NCI-H2196 (cell line): ENCODE data around the gene H19.

ENCODE experiments used
- DNase-seq: peaks from one replicate; lab custom pipeline; 2025; ENCODE audit not compliant: unreplicated experiment; lab: John Stamatoyannopoulos, UW

Gene H19

DNA sequence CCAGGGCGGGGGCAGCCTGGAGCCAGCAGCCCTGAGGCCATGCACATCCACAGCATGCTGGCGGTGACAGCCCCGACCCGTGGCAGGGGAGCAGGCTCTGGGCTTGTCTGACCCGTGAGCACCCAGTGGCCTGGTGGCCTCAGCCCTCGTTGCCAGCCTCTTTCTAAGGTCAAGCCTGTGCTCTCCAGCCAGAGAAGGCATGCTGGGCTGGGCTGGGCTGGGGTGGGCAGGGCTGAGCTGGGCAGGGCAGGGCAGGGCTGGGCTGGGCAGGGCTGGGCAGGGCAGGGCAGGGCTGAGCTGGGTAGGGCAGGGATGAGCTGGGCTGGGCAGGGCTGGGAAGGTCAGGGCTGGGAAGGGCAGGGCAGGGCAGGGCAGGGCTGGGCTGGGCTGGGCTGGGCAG, 10.6 kb downstream of the H19 start:
- no peak for DNase-seq

DNA sequence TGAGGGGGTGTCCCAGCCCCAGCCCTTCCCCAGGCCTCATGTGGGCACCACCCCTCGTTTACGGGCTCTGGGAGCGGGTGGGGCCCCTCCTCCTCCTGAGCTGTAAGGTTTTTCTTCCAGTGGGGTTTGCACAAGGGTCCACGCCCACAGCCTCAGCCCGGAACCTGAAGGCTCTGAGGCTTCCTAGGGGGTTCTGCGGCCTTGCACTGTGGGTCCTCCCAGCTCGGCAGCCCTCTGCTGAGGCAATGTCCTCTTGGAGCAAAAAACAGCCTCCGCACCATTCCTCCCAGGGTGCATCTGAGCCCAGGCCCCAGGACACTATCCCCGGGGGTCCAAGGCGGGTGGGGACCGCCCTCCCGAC, 14.1 kb downstream of the H19 start:
- no peak for DNase-seq

DNA sequence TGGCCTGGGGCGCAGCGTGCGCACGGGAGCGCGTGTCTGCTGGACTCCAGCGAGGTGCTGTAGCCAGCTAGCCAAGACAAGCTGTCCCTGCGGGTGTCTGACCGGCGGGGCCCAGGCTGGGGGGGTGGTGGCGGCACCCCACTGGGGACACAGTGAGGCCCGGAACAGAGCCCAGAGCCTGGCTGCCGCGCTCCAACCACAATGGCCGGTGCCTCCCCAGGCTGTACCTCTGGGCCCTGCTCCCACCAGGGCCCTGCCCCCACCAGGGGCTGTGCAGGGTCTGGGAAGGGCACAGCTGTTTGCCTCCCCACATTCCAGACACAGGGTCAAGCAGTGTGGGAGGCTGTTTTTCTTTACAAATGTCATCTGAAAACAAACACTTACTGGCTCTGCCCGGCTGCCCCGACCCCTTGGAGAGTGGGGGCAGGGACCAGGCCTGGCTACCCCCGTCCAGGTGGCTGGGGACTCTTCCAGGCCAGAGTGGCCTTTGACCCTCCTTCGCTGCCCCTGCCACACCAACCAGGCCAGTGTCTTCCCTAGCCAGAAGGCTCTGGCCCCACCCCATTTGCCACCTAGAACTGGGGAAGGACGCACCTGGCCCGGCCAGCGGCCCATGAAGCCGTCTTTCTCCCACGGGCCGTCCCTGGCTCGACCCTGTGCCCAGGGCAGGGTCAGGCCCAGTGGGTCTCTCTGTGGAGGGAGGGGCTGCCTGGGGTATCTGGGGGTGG, 14.6 kb downstream of the H19 start:
- DNase-seq, result no peak

DNA sequence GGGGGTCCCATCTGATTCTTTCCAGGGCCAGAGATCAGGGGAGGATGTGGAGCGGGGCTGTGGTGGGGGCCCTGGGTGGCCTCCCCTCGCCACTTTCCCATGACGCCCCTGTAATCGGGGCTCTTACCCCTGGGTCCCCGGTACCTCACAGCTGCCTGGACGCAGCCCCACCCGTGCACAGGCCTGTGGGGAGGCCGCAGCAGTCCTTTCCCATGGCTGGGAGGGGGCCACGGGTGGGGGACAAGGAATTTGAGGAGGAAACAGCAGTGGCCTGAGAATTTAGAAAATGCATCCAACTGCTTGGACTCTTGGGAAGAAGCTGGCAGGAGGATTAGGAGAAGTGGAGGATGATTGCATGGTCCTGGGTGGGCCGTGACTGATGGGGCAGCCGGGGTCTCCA, 18.0 kb downstream of the H19 start:
- no peak for DNase-seq

DNA sequence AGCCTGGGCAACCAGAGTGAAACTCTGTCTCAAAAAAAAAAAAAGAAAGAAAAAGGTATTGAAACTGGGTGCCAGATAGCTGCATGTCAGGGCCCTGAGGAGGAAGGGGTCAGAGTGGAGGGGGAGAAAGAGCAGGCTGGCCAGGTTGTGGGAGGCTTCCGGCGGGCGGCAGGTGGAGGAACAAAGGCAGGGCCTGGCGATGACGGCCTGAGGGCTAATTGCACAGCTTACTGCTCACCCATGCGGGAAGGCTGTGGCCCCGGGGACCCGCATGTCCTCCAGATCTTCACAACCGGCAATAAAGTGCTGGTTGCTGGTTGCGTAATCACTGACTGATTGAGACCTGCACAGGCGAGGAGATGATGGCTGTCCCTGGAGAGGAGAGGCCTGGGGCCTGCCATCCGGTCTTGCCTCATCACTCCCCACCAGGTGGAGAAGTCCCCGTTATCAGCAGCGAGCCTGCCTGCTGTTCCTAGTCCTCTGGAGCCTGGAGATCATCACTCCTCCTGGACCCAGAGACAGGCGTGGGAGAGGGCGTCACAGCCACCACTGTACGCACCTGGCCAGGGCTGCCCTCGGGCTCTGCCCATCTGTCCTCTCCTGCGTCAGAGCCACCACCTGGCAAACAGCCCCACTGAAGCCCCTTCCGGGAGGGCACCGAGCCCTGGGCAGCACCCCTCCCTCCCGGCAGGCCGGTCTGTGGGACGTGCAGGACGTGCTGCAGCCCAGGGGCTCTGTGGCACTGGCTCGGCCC, 18.7 kb downstream of the H19 start:
- DNase-seq, result no peak

DNA sequence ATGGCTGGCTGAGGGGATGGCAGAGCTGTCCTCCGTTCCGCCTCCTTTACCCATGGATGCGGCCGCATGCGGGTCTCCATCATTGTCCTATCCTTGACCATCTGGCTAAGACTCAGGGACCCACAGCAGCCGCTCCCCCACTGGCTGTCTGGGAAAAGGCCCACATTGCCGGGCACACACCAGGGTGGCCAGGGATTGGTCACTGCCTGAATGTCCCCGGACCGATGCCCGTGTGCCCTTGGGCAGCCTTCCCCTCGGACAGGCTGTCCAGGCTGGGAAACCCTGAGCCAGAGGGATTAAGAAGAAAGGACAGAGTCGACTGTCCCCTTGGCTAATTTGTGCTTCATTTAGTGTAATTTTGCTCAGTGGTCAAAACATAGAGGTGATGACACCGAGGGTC, 22.5 kb downstream of the H19 start:
- DNase-seq, result no peak

DNA sequence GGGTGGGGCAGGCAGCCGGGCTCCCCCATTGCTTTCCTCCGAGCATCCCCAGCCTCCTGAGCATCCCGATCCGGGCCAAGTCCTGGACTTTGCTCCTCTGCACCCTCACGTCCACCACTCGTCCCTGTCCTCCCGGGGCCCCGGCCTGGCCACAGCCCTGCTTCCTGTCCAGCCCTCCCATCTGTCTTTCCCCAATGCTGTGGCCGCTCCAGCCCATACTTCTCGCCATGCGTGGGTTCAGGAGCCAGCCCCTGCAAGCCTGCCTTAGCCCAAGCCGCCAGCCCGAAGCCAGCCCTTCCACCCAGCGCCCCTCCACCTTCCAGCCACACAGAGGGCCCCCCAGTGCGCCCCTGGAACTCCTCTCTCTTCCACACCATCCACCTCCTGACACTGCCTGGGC, 26.7 kb downstream of the H19 start:
- no peak for DNase-seq

DNA sequence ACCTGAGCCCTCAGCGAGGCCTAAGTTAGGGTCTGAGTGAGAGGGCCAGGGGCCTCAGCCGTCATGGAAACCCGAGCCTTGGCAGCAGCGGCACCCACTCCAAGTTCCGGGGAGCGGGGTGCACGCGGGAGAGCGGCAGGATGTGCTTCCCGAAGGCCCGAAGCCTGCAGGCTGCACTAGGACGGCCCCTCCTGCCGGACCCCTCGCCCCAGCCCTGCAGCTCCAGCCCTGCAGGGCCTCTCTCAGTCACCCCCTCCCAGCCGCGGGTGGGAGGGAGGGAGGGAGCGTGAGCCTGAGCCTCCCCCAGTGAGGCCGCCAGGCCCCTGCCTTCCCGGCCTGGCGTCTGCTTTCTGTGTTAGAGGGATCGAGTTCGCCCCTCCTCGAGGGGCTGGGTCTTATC, 27.9 kb downstream of the H19 start:
- no peak for DNase-seq

DNA sequence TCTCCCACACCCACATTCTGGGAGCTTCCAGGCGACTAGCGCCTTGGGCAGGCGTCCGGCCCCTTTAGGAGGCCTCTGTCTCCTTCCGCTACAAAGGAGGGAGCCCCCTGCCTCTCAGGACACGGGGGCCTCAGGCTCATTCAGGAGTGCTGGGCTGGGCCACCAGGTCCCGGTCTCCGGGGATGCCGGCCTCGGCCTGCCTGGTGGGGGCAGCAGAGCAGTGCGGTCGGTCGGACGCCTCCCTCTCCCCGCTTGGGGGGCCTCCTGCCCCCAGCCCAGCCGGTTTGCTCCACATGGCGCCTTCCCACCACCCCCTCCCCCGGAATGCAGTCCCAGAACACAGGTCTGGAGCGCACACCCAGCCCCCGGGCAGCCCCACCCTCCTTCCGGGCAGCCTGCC, 28.6 kb downstream of the H19 start:
- no peak for DNase-seq

DNA sequence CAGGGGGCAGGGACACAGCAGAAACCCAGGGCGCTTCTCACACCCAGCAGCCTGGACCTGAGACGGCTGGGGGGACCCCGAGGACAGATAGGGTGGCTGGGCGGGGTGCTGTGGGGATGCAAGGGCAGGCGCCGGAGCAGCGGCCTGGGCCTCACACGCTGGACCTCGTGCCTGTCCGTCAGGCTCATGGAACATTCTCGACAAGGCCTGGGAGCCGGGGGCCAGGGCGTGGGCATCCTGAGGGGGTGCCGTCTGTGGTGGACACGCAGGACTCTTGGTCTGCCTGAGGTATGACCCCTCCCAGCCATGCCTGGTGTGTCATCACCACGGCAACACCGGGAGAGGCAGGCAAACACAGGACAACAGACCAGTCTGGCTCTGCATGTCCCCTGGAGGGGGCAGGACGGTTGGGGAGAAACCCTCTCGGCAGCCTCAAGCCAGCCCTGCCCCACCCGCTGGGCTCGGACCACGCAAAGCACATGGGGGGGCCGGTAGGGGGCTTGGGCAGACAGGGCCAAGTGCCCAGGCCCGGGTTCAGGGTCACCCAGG, 29.1 kb downstream of the H19 start:
- no peak for DNase-seq

DNA sequence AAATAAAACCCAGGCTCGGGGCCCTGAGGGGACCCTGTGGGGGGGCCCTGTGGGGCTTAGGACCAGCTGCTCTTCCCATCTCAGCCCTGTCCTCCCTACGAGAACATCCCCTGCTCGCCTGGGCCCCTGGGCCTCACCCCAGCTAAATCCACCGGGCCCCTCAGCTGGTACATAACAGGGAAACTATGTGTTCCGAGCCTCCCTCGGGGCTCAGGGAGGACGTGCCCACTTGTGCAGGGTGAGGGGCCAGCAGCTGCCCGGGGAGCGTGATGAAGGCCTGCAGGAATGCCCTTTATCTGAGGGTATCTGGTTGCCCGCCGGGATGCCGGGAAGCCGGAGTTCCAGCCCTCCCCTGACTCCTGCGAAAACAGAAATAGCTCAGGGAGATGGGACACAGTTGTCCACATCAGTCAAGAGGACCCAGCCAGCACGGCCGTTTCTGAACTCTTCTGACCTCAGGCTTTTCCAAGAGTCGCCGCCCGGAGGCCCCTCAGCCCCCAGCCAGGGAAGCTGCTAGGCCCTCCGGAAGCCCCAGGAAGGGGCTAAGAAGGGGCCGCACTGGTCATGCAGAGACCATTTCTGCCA, 29.9 kb downstream of the H19 start:
- DNase-seq, result no peak

DNA sequence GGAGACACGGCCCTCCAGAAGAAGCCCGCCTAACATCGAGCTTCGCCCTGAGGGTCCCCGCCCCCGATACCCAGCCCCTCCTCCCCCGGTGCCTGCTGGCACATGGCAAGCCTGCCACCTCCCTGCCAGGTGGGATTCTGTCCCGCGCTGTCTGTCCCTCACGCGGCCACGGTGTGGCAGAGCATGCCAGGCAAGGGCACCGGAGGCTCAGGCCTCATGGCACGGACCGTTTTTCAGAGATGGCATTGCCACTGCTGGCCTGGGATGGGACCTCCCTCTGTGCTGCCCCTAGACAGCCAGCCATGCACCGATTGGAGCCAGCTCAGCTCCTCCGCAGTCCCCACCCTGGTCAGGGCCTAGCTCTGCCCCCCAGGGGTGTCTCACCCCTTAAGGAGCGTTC, 31.1 kb downstream of the H19 start:
- no peak for DNase-seq

DNA sequence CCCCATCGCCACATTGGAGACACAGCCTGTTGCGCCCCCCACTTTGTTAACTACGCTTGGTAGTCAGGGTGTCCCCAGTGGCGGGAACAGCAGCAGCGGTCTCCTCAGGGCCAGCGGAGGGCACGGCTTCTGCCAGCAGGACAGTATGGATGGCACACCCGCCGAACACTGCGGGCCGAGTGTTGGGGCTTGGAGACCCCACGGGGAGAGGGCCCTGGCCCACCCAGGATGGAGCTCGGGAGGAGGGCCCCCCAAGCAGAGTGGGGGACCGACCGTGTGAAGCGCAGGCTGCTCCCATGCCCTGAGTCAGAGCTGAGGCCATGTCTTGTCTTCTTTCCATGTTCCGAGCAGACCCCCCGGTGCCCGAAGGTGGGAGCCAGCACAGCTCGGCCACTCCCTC, 32.7 kb downstream of the H19 start:
- DNase-seq, result no peak

DNA sequence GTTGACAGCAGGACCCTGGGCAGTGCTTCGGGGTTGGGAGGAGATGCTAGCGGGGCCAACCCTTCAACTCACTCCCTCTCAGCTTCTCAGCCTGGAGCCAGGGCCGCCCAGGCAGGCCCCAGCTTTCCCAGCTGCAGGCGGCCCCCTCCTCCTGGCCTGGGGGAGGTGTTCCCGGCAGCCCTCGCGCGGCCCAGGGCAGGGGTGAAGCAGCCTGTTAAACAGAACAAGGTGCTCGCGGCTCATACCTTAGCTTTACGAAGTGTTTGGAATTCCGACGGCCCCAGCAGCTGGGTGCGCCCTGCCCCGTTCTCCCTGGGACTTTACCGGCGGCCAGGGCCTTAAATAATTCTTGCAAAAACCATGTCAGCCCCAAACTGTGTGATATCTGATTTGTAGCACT, 33.3 kb downstream of the H19 start:
- DNase-seq, result no peak

DNA sequence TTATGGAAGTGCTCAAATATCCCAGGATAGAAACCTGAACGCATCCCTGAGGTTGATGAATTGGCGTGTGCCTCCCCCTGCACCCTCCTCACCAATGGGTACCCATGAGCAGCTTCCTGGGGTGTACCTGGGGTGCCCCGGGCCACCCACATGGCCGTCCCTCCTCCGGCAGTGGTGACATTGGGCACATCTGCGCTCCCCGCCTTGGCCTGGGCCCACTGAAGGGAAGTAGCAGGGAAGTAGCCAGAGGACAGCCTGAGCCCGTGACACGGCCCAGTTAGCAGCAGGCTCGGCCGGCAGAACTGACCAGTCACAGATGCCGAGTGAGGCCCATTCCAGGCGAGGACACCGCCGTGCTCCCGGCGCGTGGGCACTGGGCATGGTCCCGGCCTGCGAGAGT, 33.8 kb downstream of the H19 start:
- DNase-seq, result no peak

DNA sequence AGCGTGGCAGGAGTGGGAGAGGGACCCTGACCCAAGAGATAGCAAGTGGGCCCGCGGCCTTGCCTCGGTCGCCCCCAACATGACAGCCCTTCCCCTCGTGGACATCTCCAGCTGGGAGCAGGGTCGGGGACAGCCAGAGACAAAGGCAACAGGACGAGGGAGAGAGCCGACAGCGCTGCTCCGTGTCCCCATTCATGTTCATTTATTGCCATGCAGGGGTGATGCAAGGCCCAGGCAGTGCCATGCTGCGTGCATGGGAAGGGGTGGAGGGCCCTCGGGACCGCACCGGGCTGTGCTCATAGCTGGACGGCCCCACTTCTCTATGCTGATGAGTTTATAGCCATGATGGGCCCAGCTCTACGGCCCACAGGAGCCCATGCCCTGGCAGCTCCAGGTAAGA, 37.9 kb downstream of the H19 start:
- no peak for DNase-seq

DNA sequence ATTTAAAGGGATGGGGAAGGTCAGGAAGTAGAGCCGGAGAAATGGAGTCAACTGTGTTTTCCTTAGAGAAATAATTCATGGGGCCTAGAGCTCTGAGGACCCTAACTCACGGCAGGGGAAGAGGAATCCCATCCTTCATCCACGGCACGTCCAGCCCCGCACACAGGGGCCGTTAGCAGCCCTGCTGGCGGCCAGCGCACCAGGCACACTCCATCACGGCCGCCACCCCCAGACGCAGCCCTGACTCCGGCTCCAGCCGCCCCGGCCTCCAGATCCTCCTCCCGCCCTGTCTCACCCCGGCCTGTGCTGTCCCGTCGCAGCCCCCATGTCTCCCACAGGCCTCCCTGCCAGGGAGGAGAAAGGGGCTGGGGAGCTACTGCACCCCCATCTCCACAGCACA, 39.3 kb downstream of the H19 start:
- no peak for DNase-seq

DNA sequence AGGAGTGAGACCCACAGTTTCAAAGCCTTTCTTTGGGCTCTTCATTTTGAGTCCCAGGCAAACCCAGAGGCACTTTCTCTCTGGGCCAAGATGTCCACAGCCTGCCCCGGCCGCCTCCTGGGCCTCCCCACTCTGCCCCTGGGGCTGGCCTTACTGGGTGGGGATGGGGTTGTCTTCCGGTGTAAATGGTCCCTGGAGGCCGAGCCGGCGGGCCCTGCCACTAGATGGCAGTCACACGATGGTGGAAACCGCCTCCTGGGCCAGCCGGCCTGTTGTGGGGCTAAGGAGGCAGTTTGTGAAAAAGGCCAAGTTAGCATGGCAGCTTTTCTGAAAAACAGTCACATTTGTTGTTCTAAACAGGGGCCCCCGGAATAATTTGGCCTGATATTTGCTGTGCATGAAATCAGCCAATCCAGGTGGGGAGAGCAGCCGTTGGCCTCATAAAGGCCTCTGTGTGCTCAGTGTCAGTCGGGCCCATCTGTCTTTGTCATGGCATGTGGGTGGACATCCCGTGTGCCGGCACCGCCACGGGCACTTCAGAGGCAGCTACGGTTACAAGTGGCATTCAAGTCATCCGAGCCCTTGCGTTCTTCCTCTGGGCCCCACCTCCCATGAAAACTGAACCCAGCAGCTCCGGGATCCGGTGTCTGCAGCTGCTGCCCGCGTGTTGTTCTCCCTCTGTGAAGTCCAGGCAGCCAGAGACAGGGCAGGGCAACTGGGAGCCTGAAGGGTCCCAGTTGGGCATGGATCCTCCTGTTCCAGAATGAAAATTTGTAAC, 44.0 kb downstream of the H19 start:
- no peak for DNase-seq

DNA sequence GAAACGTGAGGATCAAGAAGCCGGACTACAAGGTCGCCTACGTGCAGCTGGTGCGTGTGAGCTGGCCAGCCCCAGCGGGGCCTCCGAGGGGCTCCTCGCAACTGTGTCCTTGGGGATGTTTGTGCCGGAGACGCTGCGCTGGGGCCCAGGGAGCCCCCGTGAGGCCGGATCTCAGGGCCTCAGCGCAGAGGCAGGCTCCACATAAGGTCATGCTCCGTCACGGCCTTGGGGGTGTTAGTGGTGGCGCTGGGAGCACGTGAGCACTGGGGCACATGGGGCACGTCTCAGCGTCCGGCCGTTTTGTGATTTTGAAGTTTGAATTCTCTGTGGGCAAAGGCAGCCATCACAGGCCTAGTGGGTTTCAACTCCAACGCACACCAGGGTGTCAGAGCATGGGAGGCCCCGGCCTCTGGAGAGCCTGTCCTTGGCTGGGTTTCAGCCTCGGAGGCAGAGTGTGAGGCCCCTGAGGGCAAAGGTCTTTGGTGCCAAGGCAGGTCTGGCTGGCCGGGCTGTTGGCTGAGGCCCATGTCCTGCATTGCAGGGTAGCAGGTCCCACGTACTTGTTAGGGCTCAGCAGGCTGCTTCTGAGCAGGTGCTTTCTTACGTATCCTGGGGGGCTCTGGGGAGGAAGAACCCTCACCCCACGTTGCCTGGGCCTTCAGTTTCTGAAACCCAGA, 44.7 kb downstream of the H19 start:
- DNase-seq, result no peak

DNA sequence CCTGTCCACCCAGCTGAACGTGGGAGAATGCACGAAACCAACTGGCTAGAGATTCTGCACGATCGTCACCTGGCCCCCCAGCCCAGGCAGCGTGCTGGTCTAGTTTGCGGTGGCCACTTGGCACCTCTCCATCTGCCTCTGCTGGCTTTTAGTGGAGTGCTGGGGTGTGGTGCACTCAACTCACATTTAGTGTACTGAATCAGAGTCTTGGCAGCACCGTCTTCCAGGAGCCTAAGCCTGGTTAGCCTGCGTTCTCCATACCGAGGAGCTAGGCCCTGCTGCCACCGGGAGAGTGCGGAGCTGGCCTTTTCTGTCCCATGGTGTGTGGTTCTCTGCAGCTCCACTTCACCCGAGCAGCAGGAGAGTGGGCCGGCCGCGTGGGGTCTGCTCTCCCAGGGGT, 47.7 kb downstream of the H19 start:
- DNase-seq, result no peak

DNA sequence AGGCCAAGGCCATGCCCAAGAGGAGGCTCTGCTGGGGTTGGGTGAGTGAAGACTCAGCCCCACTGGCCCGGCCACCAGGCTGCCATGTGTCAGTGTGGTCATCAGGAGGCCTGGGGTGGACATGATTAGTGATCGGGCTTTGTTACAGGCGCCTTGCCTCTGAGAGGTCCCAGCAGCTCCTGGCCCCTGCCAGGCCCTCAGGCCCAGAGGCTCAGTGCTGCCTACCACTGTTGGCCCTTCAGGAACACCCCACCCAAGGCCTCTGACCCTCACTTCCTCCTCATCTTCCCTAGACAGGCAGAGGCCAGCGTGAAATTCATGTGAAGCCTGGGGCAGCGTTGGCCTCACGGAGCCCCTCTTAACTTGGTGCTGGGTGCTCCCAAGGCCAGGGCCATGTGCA, 48.3 kb downstream of the H19 start:
- no peak for DNase-seq
